HCT116 (cell line): ENCODE data around the gene EPHA1. TPM values are rescaled to one million over a fixed set of nuclear protein-coding genes. Genes with fewer than 3 reads are reported as not detected.

Source experiments
- ATAC-seq: fragments of 200-7000 bp; cut with Tn5 transposase; 2 replicates; pipeline ENCODE4 v1.9.1; 2020; ENCODE audit warnings: mild to moderate bottlenecking, moderate library complexity
- BruUV-seq: library from RNA; stranded (reverse); fragments of 400-500 nt; replicated peaks from 2 replicates; lab custom pipeline; 2021; lab: Mats Ljungman, UMichigan
- CTCF ChIA-PET: fragments of 300-600 bp; sonication (Branson Sonifier 250); formaldehyde crosslinking; loops from one replicate; lab custom pipeline; 2021; ENCODE audit warnings: antibody characterized with exemption; lab: Charles Lee
- POLR2A ChIA-PET: fragments of 300-600, 350-600 bp; sonication (Branson Sonifier 250); formaldehyde crosslinking; loops from one replicate; lab custom pipeline; 2021; ENCODE audit warnings: antibody characterized with exemption; lab: Charles Lee
- RAD21 ChIA-PET, 2 experiments: fragments of 300-600 bp; sonication (Branson Sonifier 250); formaldehyde crosslinking; loops; one replicate each; lab custom pipeline; 2023; ENCODE audit warnings: low total read pairs in 2 of 2; ENCODE audit not compliant: uncharacterized antibody in 2 of 2, unreplicated experiment in 2 of 2, low non-redundant PET in 1 of 2; lab: Charles Lee
- DNase-seq: peaks from one replicate; pipeline ENCODE4 v3.0.0-alpha.2; 2010; ENCODE audit warnings: low read depth, low spot score
- H2AFZ ChIP-seq: fragments of 200-600 bp; shearing (Covaris generic), sonication (generic); 2 replicates; pipeline ENCODE4 v1.6.1; 2017; ENCODE audit warnings: low read depth, mixed run types, mixed read lengths, antibody characterized with exemption, low read length; ENCODE audit not compliant: poor library complexity, severe bottlenecking
- H3K27ac ChIP-seq: 2 replicates; pipeline ENCODE4 v1.5.1; 2012; ENCODE audit warnings: low read depth, low read length
- H3K27me3 ChIP-seq: fragments of 200-600 bp; sonication (generic); 2 replicates; pipeline ENCODE4 v1.6.1; 2016; ENCODE audit warnings: mixed run types, low read length, mixed read lengths; ENCODE audit not compliant: insufficient read depth
- H3K36me3 ChIP-seq, 2 experiments: fragments of 200-500 bp in 1 of 2; fragments of 200-600 bp in 1 of 2; sonication (Bioruptor generic) in 1 of 2; sonication (generic) in 1 of 2; 2 replicates each; pipeline versions ENCODE4 v1.5.1 to v1.6.1; 2014 to 2016; ENCODE audit warnings: low read length in 2 of 2, inconsistent platforms in 1 of 2, mixed read lengths in 1 of 2, mixed run types in 1 of 2; ENCODE audit not compliant: insufficient read depth in 2 of 2, control insufficient read depth in 1 of 2
- H3K4me1 ChIP-seq, 2 experiments: fragments of 200-600 bp in 1 of 2; sonication (generic) in 1 of 2; 2 replicates each; pipeline versions ENCODE4 v1.5.1 to v1.6.1; 2012 to 2017; ENCODE audit warnings: low read length in 2 of 2, inconsistent platforms in 1 of 2, mild to moderate bottlenecking in 1 of 2, mixed read lengths in 1 of 2, mixed run types in 1 of 2, moderate library complexity in 1 of 2; ENCODE audit not compliant: insufficient read depth in 2 of 2, control insufficient read depth in 1 of 2
- H3K4me2 ChIP-seq: fragments of 200-600 bp; sonication (generic); 2 replicates; pipeline ENCODE4 v1.6.1; 2017; ENCODE audit warnings: mixed run types, low read length, mixed read lengths
- H3K4me3 ChIP-seq, 2 experiments: fragments of 200-600 bp in 1 of 2; sonication (generic) in 1 of 2; replicated peaks in 1 of 2; 2 replicates each; pipeline ENCODE4 v1.5.1; 2011 to 2016; ENCODE audit warnings: low read length in 2 of 2, control low read depth in 1 of 2, low read depth in 1 of 2, mild to moderate bottlenecking in 1 of 2, mixed read lengths in 1 of 2, mixed run types in 1 of 2
- H3K79me2 ChIP-seq: fragments of 200-600 bp; sonication (generic); 2 replicates; pipeline ENCODE4 v1.6.1; 2017; ENCODE audit warnings: mild to moderate bottlenecking, mixed run types, low read length, moderate library complexity, mixed read lengths; ENCODE audit not compliant: insufficient read depth
- H3K9ac ChIP-seq: fragments of 200-600 bp; sonication (generic); 2 replicates; pipeline ENCODE4 v1.6.1; 2016; ENCODE audit warnings: low read length, mixed read lengths
- H3K9me2 ChIP-seq: fragments of 200-600 bp; sonication (generic), shearing (Covaris generic); 2 replicates; pipeline ENCODE4 v1.6.1; 2017; ENCODE audit warnings: mixed run types, mild to moderate bottlenecking, moderate library complexity; ENCODE audit not compliant: insufficient read depth
- H3K9me3 ChIP-seq, 2 experiments: fragments of 200-500 bp in 1 of 2; fragments of 200-600 bp in 1 of 2; sonication (Bioruptor generic) in 1 of 2; sonication (generic) in 1 of 2; 2 replicates each; pipeline ENCODE4 v1.6.1; 2014 to 2017; ENCODE audit warnings: low read length in 2 of 2, mixed read lengths in 2 of 2, inconsistent platforms in 1 of 2, low read depth in 1 of 2, mild to moderate bottlenecking in 1 of 2, mixed run types in 1 of 2, moderate library complexity in 1 of 2; ENCODE audit not compliant: control insufficient read depth in 1 of 2, insufficient read depth in 1 of 2
- H4K20me1 ChIP-seq: fragments of 200-600 bp; sonication (generic), shearing (Covaris generic); 2 replicates; pipeline ENCODE4 v1.6.1; 2017; ENCODE audit warnings: mixed run types, mild to moderate bottlenecking, moderate library complexity; ENCODE audit not compliant: insufficient read depth
- EGR1 ChIP-seq: IDR thresholded peaks from 2 replicates; pipeline ENCODE4 v1.6.1; 2012; ENCODE audit warnings: low read depth
- ELF1 ChIP-seq: IDR thresholded peaks from 2 replicates; pipeline ENCODE4 v1.6.1; 2012; ENCODE audit warnings: low read depth, borderline replicate concordance
- EZH2 ChIP-seq: fragments of 200-600 bp; sonication (generic); IDR thresholded peaks from 2 replicates; pipeline ENCODE4 v1.6.1; 2017; ENCODE audit warnings: antibody characterized with exemption, mixed run types
- EZH2phosphoT487 ChIP-seq: fragments of 200-600 bp; IDR thresholded peaks from 2 replicates; pipeline ENCODE4 v1.6.1; 2018; ENCODE audit warnings: antibody characterized with exemption, borderline replicate concordance
- POLR2AphosphoS5 ChIP-seq: IDR thresholded peaks from 2 replicates; pipeline ENCODE4 v1.6.1; 2011; ENCODE audit warnings: mild to moderate bottlenecking, low read depth, low read length, moderate library complexity
- SP1 ChIP-seq: IDR thresholded peaks from 2 replicates; pipeline ENCODE4 v1.6.1; 2012; ENCODE audit warnings: low read depth
- TCF7L2 ChIP-seq: IDR thresholded peaks from 2 replicates; pipeline ENCODE4 v1.7.0; 2011; ENCODE audit warnings: borderline replicate concordance, inconsistent platforms; ENCODE audit not compliant: insufficient read depth, insufficient read length; ENCODE audit errors: extremely low read depth
- ZFX ChIP-seq: fragments of 450-650 bp; IDR thresholded peaks from 2 replicates; pipeline ENCODE4 v1.6.1; 2017
- ZNF274 ChIP-seq: fragments of 200-500 bp; sonication (Bioruptor generic); IDR thresholded peaks from 2 replicates; pipeline ENCODE4 v1.6.1; 2014; ENCODE audit warnings: mild to moderate bottlenecking, low read depth, low read length, inconsistent platforms
- intact Hi-C: fragments of 100-400 bp; cut with micrococcal nuclease; formaldehyde crosslinking; loops from 2 replicates; pipeline ENCODE4 v1.10.0; 2022
- total RNA-seq: library from RNA; stranded (reverse); gene quantifications from one replicate; pipeline ENCODE4 v1.2.1, GENCODE V29; 2021; ENCODE audit not compliant: unreplicated experiment
- TF ChIP-seq, protein P1 (sequence below): IDR thresholded peaks from 2 replicates; pipeline ENCODE4 v1.6.1; 2011; ENCODE audit warnings: mild to moderate bottlenecking, low read length, moderate library complexity; ENCODE audit not compliant: insufficient replicate concordance; ENCODE audit errors: extremely low read depth
- TF ChIP-seq, protein P2 (sequence below): IDR thresholded peaks from 2 replicates; pipeline ENCODE4 v1.6.1; 2012
- TF ChIP-seq, protein P3 (sequence below): IDR thresholded peaks from 2 replicates; pipeline ENCODE4 v1.6.1; 2012; ENCODE audit warnings: low read depth

EPHA1 gene
- total RNA-seq, 1 experiment from 2014 or later = 29.9 TPM

- Histone ChIP-seq H3K4me3 (no peak overlapping the region), H3K27me3 (no peaks in the 10 kb centered on the region), H4K20me1 (no peaks in the 10 kb centered on the region), H3K9ac (no peak overlapping the region), H3K27ac (no peak overlapping the region), H3K36me3 (no peaks in the 10 kb centered on the region), H3K9me2 (no peaks in the 10 kb centered on the region), H2AFZ (no peak overlapping the region), H3K9me3 (no peaks in the 10 kb centered on the region), H3K4me2 (no peak overlapping the region), H3K4me1 (peaks cover 0 to 12% of the 10 kb centered on the region in 2 experiments; a peak in 2 of 4 replicates), H3K79me2 (no peaks in the 10 kb centered on the region)
- BruUV-seq = no TSS peak
- ATAC-seq = no peak
- TF ChIP-seq SP1 (no peak), EZH2phosphoT487 (no peak), TCF7L2 (no peak), POLR2AphosphoS5 (no peak), ELF1 (no peak), ZFX (no peak), EZH2 (no peak), EGR1 (no peak), ZNF274 (no peak)
- TF ChIP-seq, protein P1, sequence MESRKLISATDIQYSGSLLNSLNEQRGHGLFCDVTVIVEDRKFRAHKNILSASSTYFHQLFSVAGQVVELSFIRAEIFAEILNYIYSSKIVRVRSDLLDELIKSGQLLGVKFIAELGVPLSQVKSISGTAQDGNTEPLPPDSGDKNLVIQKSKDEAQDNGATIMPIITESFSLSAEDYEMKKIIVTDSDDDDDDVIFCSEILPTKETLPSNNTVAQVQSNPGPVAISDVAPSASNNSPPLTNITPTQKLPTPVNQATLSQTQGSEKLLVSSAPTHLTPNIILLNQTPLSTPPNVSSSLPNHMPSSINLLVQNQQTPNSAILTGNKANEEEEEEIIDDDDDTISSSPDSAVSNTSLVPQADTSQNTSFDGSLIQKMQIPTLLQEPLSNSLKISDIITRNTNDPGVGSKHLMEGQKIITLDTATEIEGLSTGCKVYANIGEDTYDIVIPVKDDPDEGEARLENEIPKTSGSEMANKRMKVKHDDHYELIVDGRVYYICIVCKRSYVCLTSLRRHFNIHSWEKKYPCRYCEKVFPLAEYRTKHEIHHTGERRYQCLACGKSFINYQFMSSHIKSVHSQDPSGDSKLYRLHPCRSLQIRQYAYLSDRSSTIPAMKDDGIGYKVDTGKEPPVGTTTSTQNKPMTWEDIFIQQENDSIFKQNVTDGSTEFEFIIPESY = no peak
- TF ChIP-seq, protein P2, sequence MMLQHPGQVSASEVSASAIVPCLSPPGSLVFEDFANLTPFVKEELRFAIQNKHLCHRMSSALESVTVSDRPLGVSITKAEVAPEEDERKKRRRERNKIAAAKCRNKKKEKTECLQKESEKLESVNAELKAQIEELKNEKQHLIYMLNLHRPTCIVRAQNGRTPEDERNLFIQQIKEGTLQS = no peak
- TF ChIP-seq, protein P3, sequence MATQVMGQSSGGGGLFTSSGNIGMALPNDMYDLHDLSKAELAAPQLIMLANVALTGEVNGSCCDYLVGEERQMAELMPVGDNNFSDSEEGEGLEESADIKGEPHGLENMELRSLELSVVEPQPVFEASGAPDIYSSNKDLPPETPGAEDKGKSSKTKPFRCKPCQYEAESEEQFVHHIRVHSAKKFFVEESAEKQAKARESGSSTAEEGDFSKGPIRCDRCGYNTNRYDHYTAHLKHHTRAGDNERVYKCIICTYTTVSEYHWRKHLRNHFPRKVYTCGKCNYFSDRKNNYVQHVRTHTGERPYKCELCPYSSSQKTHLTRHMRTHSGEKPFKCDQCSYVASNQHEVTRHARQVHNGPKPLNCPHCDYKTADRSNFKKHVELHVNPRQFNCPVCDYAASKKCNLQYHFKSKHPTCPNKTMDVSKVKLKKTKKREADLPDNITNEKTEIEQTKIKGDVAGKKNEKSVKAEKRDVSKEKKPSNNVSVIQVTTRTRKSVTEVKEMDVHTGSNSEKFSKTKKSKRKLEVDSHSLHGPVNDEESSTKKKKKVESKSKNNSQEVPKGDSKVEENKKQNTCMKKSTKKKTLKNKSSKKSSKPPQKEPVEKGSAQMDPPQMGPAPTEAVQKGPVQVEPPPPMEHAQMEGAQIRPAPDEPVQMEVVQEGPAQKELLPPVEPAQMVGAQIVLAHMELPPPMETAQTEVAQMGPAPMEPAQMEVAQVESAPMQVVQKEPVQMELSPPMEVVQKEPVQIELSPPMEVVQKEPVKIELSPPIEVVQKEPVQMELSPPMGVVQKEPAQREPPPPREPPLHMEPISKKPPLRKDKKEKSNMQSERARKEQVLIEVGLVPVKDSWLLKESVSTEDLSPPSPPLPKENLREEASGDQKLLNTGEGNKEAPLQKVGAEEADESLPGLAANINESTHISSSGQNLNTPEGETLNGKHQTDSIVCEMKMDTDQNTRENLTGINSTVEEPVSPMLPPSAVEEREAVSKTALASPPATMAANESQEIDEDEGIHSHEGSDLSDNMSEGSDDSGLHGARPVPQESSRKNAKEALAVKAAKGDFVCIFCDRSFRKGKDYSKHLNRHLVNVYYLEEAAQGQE = no peak
- ChIA-PET RAD21 (no interaction called here), POLR2A (no interaction called here), CTCF (no interaction called here)
- no peak for DNase-seq
- intact Hi-C loops = no loop called here
Observed at GRCh38 chr7:143431109-143431508, 22.5 kb upstream of the EPHA1 start.
